GM06990 (cell line): ENCODE data around the gene LRBA.

ENCODE experiments used
- DNase-seq: peaks from one replicate; pipeline ENCODE4 v3.0.0-alpha.2; 2011; ENCODE audit not compliant: insufficient read length; ENCODE audit errors: extremely low read depth
- H3K27me3 ChIP-seq: replicated peaks from 2 replicates; pipeline ENCODE4 v1.6.0; 2011; ENCODE audit warnings: low read length; ENCODE audit not compliant: control insufficient read depth, insufficient read depth
- H3K36me3 ChIP-seq: 2 replicates; pipeline ENCODE4 v1.5.1; 2011; ENCODE audit warnings: low read length; ENCODE audit not compliant: control insufficient read depth, insufficient read depth
- H3K4me3 ChIP-seq: replicated peaks from 2 replicates; pipeline ENCODE4 v1.5.1; 2011; ENCODE audit warnings: low read depth, mild to moderate bottlenecking, control low read depth, low read length
- CTCF ChIP-seq: IDR thresholded peaks from 2 replicates; pipeline ENCODE4 v1.5.1; 2011; ENCODE audit warnings: low read length, control low read depth, mild to moderate bottlenecking, inconsistent platforms; ENCODE audit not compliant: insufficient read depth, poor library complexity, severe bottlenecking

LRBA gene

DNA sequence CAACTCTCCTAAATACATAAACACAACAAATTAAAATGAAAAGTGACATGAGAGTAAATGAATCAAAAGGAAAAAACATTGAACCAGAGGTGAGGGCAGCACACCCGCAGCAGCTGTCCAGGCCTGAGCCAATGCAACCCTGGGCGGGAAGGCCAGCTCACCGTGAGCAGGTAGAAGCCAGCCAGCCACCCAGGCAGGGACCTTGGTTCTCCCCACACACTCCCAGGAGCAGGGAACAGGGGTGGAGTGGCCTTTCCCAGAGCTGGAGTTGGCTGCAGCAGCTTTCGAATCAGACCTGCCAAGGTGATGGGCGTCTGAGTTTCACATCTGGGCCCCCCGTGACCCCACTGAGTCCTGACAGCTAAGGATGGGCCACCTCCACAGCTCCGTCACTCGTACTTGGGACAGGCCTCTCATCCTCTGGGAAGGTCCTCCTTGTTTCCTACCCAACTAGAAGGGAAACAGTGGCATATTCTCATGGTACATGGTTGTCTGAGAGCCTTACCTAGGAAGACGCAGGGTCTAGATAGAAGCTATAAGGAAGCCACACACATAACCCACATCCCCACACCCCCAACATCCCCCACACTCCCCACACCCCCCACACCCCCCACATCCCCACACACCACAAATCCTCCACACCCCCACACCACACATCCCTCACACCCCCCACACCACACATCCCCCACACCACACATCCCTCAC lies 764.6 kb downstream of the LRBA start:
- no peaks in the 10 kb centered on the region for H3K36me3 ChIP-seq
- H3K4me3 ChIP-seq = no peak overlapping the region
- no peak for DNase-seq
- TF ChIP-seq CTCF = no peak
- H3K27me3 ChIP-seq = no peaks in the 10 kb centered on the region; the same call in 1 of the 2 replicates

DNA sequence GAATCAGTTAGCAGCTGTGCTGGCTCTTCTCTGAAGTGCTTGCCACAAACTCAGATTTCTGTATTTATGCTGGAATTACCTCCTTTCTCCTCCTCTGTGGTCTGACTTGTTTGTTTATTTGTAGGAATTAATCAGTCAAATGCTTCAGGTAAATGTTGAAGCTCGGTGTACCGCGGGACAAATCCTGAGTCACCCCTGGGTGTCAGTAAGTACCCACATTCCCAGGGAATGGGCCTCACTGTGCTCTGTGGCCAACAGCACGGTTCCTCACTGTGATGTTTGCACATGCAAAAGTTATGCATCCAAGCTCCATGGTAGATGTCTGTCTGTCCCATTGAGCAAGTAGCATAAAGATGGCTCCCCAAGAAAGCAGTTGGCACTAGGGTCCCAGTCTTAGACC lies 766.9 kb downstream of the LRBA start:
- H3K27me3 ChIP-seq = no peaks in the 10 kb centered on the region; the same call in 1 of the 2 replicates
- no peaks in the 10 kb centered on the region for H3K36me3 ChIP-seq
- no peak for TF ChIP-seq CTCF
- DNase-seq = no peak
- H3K4me3 ChIP-seq = no peak overlapping the region

DNA sequence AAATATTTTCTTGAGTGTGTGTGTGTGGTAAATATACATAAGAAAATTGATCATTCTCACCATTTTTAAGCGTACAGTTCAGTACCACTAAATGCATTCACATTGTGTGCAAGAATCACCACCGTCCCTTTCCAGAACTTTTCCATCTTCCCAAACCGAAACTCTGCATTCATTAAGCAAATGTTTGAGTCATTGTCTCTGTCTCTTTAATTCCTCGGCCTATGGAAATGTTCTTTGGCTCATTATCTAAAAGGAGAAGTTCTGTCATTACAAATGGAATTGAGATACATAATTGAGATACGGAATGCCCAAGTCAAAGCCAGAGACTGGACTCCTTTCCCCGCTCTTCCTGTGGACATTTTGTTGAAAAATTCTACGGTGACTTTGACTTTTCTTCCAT lies 767.9 kb downstream of the LRBA start:
- no peaks in the 10 kb centered on the region for H3K36me3 ChIP-seq
- DNase-seq = no peak
- TF ChIP-seq CTCF = no peak
- H3K27me3 ChIP-seq = no peaks in the 10 kb centered on the region; the same call in 1 of the 2 replicates
- no peak overlapping the region for H3K4me3 ChIP-seq

DNA sequence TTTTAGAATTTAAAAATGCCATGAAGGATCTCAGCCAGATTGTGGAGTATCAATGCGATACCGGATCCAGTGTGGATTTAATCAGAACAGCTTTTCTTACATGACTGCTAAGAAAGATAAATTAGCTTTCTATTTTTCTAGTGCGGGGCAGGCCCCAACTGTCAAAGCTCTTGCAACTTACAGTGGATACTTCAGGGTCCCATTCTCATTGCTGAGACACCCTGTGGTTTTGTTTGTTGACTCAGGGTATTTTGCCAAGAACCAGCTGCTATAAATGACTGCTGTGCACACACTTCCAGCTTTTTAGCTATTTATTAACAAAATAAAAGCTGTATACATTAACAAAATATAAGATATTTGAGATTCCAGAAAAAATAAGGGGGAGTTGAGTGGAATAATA lies 770.5 kb downstream of the LRBA start:
- no peaks in the 10 kb centered on the region; the same call in none of the 2 replicates for H3K27me3 ChIP-seq
- no peak overlapping the region for H3K4me3 ChIP-seq
- H3K36me3 ChIP-seq = no peaks in the 10 kb centered on the region
- no peak for TF ChIP-seq CTCF
- DNase-seq = no peak

DNA sequence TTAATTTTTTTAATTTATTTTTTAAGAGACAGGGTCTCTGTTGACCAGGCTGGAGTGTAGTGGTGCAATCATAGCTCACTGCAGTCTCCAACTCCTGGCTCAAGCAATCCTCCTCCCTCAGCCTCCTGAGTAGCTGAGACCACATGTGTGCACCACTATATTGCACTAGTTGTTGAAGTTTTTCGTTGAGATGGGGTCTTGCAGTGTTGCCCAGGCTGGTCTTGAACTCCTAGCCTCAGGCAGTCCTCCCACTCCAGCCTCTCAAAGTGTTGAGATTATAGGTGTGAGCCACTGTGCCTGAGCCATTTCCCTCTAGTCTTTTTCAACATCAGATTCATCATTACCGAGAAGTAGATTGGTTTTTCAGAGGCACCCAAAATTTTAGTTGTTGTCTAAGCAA lies 771.2 kb downstream of the LRBA start:
- no peak for DNase-seq
- H3K27me3 ChIP-seq = no peaks in the 10 kb centered on the region; the same call in none of the 2 replicates
- no peak overlapping the region for H3K4me3 ChIP-seq
- no peak for TF ChIP-seq CTCF
- no peaks in the 10 kb centered on the region for H3K36me3 ChIP-seq

GRCh38 chr4:150242820-150243458 lies 772.1 kb downstream of the LRBA start:
- Histone ChIP-seq H3K36me3 (no peaks in the 10 kb centered on the region), H3K27me3 (no peaks in the 10 kb centered on the region; the same call in 1 of the 2 replicates), H3K4me3 (no peak overlapping the region)
- no peak for DNase-seq
- TF ChIP-seq CTCF = peak; percentile 95
